DND-41 (cell line): ENCODE data around the gene FYB1.

Source experiments
- ATAC-seq: fragments of 200-7000 bp; cut with Tn5 transposase; 3 replicates; pipeline ENCODE4 v1.9.1; 2021; ENCODE audit warnings: low read depth; ENCODE audit not compliant: insufficient read depth
- DNase-seq: peaks from one replicate; pipeline ENCODE4 v3.0.0-alpha.2; 2020
- H2AFZ ChIP-seq: 2 replicates; pipeline ENCODE4 v1.6.0; 2012; ENCODE audit warnings: low read depth, low read length
- H3K27ac ChIP-seq: 2 replicates; pipeline ENCODE4 v1.5.1; 2012; ENCODE audit warnings: low read length, inconsistent platforms
- H3K27me3 ChIP-seq: fragments of 200-600 bp; sonication (generic); 2 replicates; pipeline ENCODE4 v1.6.0; 2012; ENCODE audit warnings: low read length, mild to moderate bottlenecking, inconsistent platforms; ENCODE audit not compliant: insufficient read depth, poor library complexity
- H3K36me3 ChIP-seq: 2 replicates; pipeline ENCODE4 v1.5.1; 2012; ENCODE audit warnings: low read length, inconsistent platforms; ENCODE audit not compliant: insufficient read depth
- H3K4me1 ChIP-seq: 2 replicates; pipeline ENCODE4 v1.5.1; 2012; ENCODE audit warnings: mild to moderate bottlenecking, low read length; ENCODE audit not compliant: insufficient read depth
- H3K4me2 ChIP-seq: 2 replicates; pipeline ENCODE4 v1.6.0; 2012; ENCODE audit warnings: mild to moderate bottlenecking, moderate library complexity, low read length, inconsistent platforms; ENCODE audit not compliant: insufficient read depth
- H3K4me3 ChIP-seq, 2 experiments: fragments of 200-600 bp in 1 of 2; shearing (Covaris generic) in 1 of 2; 2 replicates each; pipeline ENCODE4 v1.5.1; 2012 to 2016; ENCODE audit warnings: inconsistent platforms in 2 of 2, low read length in 2 of 2, mild to moderate bottlenecking in 2 of 2, low read depth in 1 of 2, moderate library complexity in 1 of 2
- H3K79me2 ChIP-seq: 2 replicates; pipeline ENCODE4 v1.6.0; 2012; ENCODE audit warnings: low read length, inconsistent platforms; ENCODE audit not compliant: insufficient read depth
- H3K9ac ChIP-seq: 2 replicates; pipeline ENCODE4 v1.6.0; 2012; ENCODE audit warnings: low read depth, mild to moderate bottlenecking, inconsistent platforms, low read length, moderate library complexity
- H3K9me3 ChIP-seq: 2 replicates; pipeline ENCODE4 v1.5.1; 2012; ENCODE audit warnings: low read length, moderate library complexity, mild to moderate bottlenecking, inconsistent platforms; ENCODE audit not compliant: insufficient read depth, severe bottlenecking
- H4K20me1 ChIP-seq: 2 replicates; pipeline ENCODE4 v1.6.0; 2012; ENCODE audit warnings: low read length; ENCODE audit not compliant: insufficient read depth
- CTCF ChIP-seq: IDR thresholded peaks from 2 replicates; pipeline ENCODE4 v1.5.1; 2012; ENCODE audit warnings: borderline replicate concordance, low read length, moderate library complexity, mild to moderate bottlenecking; ENCODE audit not compliant: poor library complexity, severe bottlenecking; ENCODE audit errors: extremely low read depth
- EZH2 ChIP-seq: IDR thresholded peaks from 3 replicates; pipeline ENCODE4 v1.6.1; 2012; ENCODE audit warnings: borderline replicate concordance, low read depth, mild to moderate bottlenecking, moderate library complexity, low read length, inconsistent platforms; ENCODE audit not compliant: severe bottlenecking

Gene FYB1

GRCh38 chr5:39192450-39193160 lies 26.8 kb downstream of the FYB1 start:
- Histone ChIP-seq H3K9ac (peak overlapping the region; percentile 50; the same call in 1 of the 2 replicates), H3K79me2 (no peaks in the 10 kb centered on the region; the same call in 1 of the 2 replicates), H3K36me3 (no peaks in the 10 kb centered on the region), H3K27ac (peak overlapping the region; percentile 91), H3K4me2 (peak overlapping the region; percentile 9; the same call in 1 of the 2 replicates), H4K20me1 (no peaks in the 10 kb centered on the region), H3K9me3 (no peaks in the 10 kb centered on the region), H3K4me1 (peaks cover 81% of the 10 kb centered on the region), H3K4me3 (no peak overlapping the region), H2AFZ (peak overlapping the region; percentile 3), H3K27me3 (no peaks in the 10 kb centered on the region)
- no peak for DNase-seq
- ATAC-seq, result no peak
- no peak for TF ChIP-seq CTCF

GRCh38 chr5:39191216-39191615 lies 28.1 kb downstream of the FYB1 start:
- 0 out of 4 replicates have a peak overlapping the region, but pooled peaks of 1 of the 2 experiments have one; percentile 5 for H3K4me3 ChIP-seq
- TF ChIP-seq CTCF (peak; percentile 31), EZH2 (no peak)
- peak overlapping the region; percentile 50 for H3K9ac ChIP-seq
- DNase-seq, result peak; percentile 88
- H3K27me3 ChIP-seq, result no peaks in the 10 kb centered on the region
- ATAC-seq, result peak; percentile 89
- no peak overlapping the region for H2AFZ ChIP-seq
- no peaks in the 10 kb centered on the region for H3K9me3 ChIP-seq
- no peaks in the 10 kb centered on the region; the same call in 1 of the 2 replicates for H3K79me2 ChIP-seq
- H3K27ac ChIP-seq, result peak overlapping the region; percentile 91
- peak overlapping the region; percentile 50 for H3K4me2 ChIP-seq
- no peaks in the 10 kb centered on the region for H4K20me1 ChIP-seq
- peaks cover 95% of the 10 kb centered on the region for H3K4me1 ChIP-seq
- no peaks in the 10 kb centered on the region for H3K36me3 ChIP-seq

- Histone ChIP-seq H4K20me1 (no peaks in the 10 kb centered on the region), H3K4me2 (peak overlapping the region; percentile 50), H2AFZ (0 out of 2 replicates have a peak overlapping the region, but pooled peaks have one; percentile 3), H3K9ac (peak overlapping the region; percentile 50), H3K79me2 (no peaks in the 10 kb centered on the region; the same call in 1 of the 2 replicates), H3K36me3 (no peaks in the 10 kb centered on the region), H3K9me3 (no peaks in the 10 kb centered on the region), H3K4me3 (0 out of 4 replicates have a peak overlapping the region, but pooled peaks of 1 of the 2 experiments have one; percentile 4), H3K4me1 (peaks cover 99% of the 10 kb centered on the region), H3K27me3 (no peaks in the 10 kb centered on the region), H3K27ac (peak overlapping the region; percentile 91)
- DNase-seq (peak; percentile 47), ATAC-seq (peak; percentile 42)
- TF ChIP-seq EZH2 (no peak), CTCF (no peak)
These were observed 28.9 kb downstream of the FYB1 start for GRCh38 chr5:39190311-39191102.
